A673 (cell line): Measurements from ENCODE around the gene MUSTN1.

Experiments used
- CTCF ChIP-seq: fragments of 300-800, 200-600 bp; sonication (generic); conservative IDR thresholded peaks from 2 replicates; pipeline ENCODE4 v1.5.1; 2017; ENCODE audit warnings: low read depth, mild to moderate bottlenecking, antibody characterized with exemption, low read length, moderate library complexity, mixed read lengths
- EZH2 ChIP-seq: fragments of 200-600 bp; sonication (generic); IDR thresholded peaks from 2 replicates; pipeline ENCODE4 v1.6.1; 2017; ENCODE audit warnings: borderline replicate concordance, low read depth, mild to moderate bottlenecking, mixed read lengths, antibody characterized with exemption, low read length; ENCODE audit not compliant: poor library complexity, severe bottlenecking

GRCh38 chr3:52791366-52791765, 43.5 kb downstream of the MUSTN1 start:
- no peak for TF ChIP-seq CTCF
- TF ChIP-seq EZH2, result no peak
